PFSK-1 (cell line): ENCODE measurements around the gene KMT2A.

ENCODE experiments used
- POLR2AphosphoS5 ChIP-seq: IDR thresholded peaks from 2 replicates; pipeline ENCODE4 v1.6.1; 2012; ENCODE audit warnings: low read depth, mild to moderate bottlenecking, control low read depth, low read length, moderate library complexity
- REST ChIP-seq, 2 experiments: IDR thresholded peaks; 2 replicates each; pipeline versions ENCODE4 v1.6.1 to v1.8.0; 2011 to 2012; ENCODE audit warnings: low read depth in 2 of 2, low read length in 2 of 2, control low read depth in 1 of 2, inconsistent platforms in 1 of 2, mild to moderate bottlenecking in 1 of 2, moderate library complexity in 1 of 2; ENCODE audit not compliant: insufficient read depth in 1 of 2
- SIN3A ChIP-seq: IDR thresholded peaks from 2 replicates; pipeline ENCODE4 v1.6.1; 2012; ENCODE audit warnings: mild to moderate bottlenecking, low read length, moderate library complexity, borderline replicate concordance; ENCODE audit not compliant: insufficient read depth
- TAF1 ChIP-seq: IDR thresholded peaks from 2 replicates; pipeline ENCODE4 v1.6.1; 2012; ENCODE audit warnings: low read length, control low read depth, borderline replicate concordance; ENCODE audit not compliant: insufficient read depth

- TF ChIP-seq REST (IDR thresholded peaks at IDR 0.05; ENCODE audit: insufficient read depth in 1 of 2, low read depth in 2 of 2, low read length in 2 of 2) (no peak), TAF1 (no peak), POLR2AphosphoS5 (no peak), SIN3A (no peak)
Measured at GRCh38 chr11:118434123-118434552, 2.2 kb upstream of the KMT2A start.
